Lung (tissue), 12 donors: Measurements from ENCODE around the gene NBEA. TPM values are rescaled to one million over a fixed set of nuclear protein-coding genes. Genes with fewer than 3 reads are reported as not detected.
"Not testable (repeated sequence)": the region's sequence is repeated elsewhere in the genome, so short reads cannot be mapped to it uniquely, and the experiment has no call there.

ENCODE experiments used
- ATAC-seq: fragments of 200-7000 bp; cut with Tn5 transposase; one replicate; pipeline ENCODE4 v1.9.1; 2020; ENCODE audit warnings: moderate number of reproducible peaks; ENCODE audit not compliant: insufficient read depth, low FRiP score
- DNase-seq, 3 donors: peaks; one replicate each; pipeline ENCODE4 v3.0.0-alpha.2; 2013 to 2017
- H3K27ac ChIP-seq, 2 donors: one replicate each; pipeline ENCODE4 v1.5.1; 2013; ENCODE audit warnings: mild to moderate bottlenecking in 2 of 2, moderate library complexity in 2 of 2, control low read depth in 1 of 2, inconsistent platforms in 1 of 2, low read depth in 1 of 2, low read length in 1 of 2
- H3K27me3 ChIP-seq, 3 donors: one replicate each; pipeline ENCODE4 v1.5.1; 2013; ENCODE audit warnings: low read length in 2 of 3; ENCODE audit not compliant: control insufficient read depth in 3 of 3, insufficient read depth in 3 of 3
- H3K36me3 ChIP-seq, 4 donors: one replicate each; pipeline ENCODE4 v1.5.1; 2013; ENCODE audit warnings: low read length in 4 of 4, mild to moderate bottlenecking in 1 of 4, moderate library complexity in 1 of 4; ENCODE audit not compliant: control insufficient read depth in 4 of 4, insufficient read depth in 4 of 4
- H3K4me1 ChIP-seq, 5 donors: one replicate each; pipeline ENCODE4 v1.5.1; 2013; ENCODE audit warnings: low read length in 5 of 5, mild to moderate bottlenecking in 2 of 5, moderate library complexity in 1 of 5; ENCODE audit not compliant: control insufficient read depth in 5 of 5, insufficient read depth in 5 of 5
- H3K4me3 ChIP-seq: one replicate; pipeline ENCODE4 v1.5.1; 2013; ENCODE audit warnings: mild to moderate bottlenecking, control low read depth, moderate library complexity
- H3K9ac ChIP-seq, 2 donors: one replicate each; pipeline ENCODE4 v1.5.1; 2013; ENCODE audit warnings: low read length in 2 of 2, control low read depth in 1 of 2; ENCODE audit not compliant: insufficient read depth in 1 of 2
- H3K9me3 ChIP-seq, 4 donors: one replicate each; pipeline ENCODE4 v1.5.1; 2013; ENCODE audit warnings: low read length in 3 of 4, mild to moderate bottlenecking in 1 of 4, moderate library complexity in 1 of 4; ENCODE audit not compliant: control insufficient read depth in 4 of 4, insufficient read depth in 3 of 4
- WGBS, 2 donors: extraction: QIAGEN DNeasy Blood & Tissue Kit; methylation state at CpG; one replicate each; pipeline ENCODE4 v1.1.7; 2013; 5-methylcytosine and 5-hydroxymethylcytosine counted together
- polyA plus RNA-seq, 2 donors: library from polyadenylated mRNA; stranded (reverse); fragments of 200-250 nt; gene quantifications; one replicate each; pipeline ENCODE4 v1.2.1, GENCODE V29; 2013
- total RNA-seq, 2 donors: library from RNA; depleted of rRNA in 1 of 2; stranded (reverse); fragments of >200 nt in 1 of 2; gene quantifications; one replicate each; pipeline ENCODE4 v1.2.1, GENCODE V29; 2014 to 2021
- TF ChIP-seq, protein P1 (sequence below): IDR thresholded peaks from 2 replicates; pipeline ENCODE4 v1.5.1; 2012; ENCODE audit warnings: mild to moderate bottlenecking; ENCODE audit errors: control extremely low read depth, extremely low read depth
- donor health status: control.
- donor health status: control.
- donor health status: Bipolar disorder and iron deficiency.
- donor health status: healthy.
- donor health status: DM: yes; HTN: yes; CAD: no.

Gene NBEA
- total and polyA plus RNA-seq, 4 donors, result 1.6 to 26.5 (median 5.3) TPM

GRCh38 chr13:34990399-34991214 is 48.5 kb downstream of the NBEA start:
- 97 to 100% methylated on average over 1 of the region's 1 CpG for WGBS, 2 donors
- TF ChIP-seq, protein P1, sequence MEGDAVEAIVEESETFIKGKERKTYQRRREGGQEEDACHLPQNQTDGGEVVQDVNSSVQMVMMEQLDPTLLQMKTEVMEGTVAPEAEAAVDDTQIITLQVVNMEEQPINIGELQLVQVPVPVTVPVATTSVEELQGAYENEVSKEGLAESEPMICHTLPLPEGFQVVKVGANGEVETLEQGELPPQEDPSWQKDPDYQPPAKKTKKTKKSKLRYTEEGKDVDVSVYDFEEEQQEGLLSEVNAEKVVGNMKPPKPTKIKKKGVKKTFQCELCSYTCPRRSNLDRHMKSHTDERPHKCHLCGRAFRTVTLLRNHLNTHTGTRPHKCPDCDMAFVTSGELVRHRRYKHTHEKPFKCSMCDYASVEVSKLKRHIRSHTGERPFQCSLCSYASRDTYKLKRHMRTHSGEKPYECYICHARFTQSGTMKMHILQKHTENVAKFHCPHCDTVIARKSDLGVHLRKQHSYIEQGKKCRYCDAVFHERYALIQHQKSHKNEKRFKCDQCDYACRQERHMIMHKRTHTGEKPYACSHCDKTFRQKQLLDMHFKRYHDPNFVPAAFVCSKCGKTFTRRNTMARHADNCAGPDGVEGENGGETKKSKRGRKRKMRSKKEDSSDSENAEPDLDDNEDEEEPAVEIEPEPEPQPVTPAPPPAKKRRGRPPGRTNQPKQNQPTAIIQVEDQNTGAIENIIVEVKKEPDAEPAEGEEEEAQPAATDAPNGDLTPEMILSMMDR, result no peak
- Histone ChIP-seq H3K27ac (no peak overlapping the region), H3K9ac (no peak overlapping the region), H3K4me3 (no peak overlapping the region), H3K27me3 (no peaks in the 10 kb centered on the region), H3K36me3 (no peaks in the 10 kb centered on the region), H3K4me1 (no peaks in the 10 kb centered on the region), H3K9me3 (peaks cover 0 to 16% (median 8%) of the 10 kb centered on the region in 4 donors)
- ATAC-seq (no peak), DNase-seq (no peak)

GRCh38 chr13:34993470-34993869 is 51.4 kb downstream of the NBEA start:
- peaks cover 0 to 16% (median 7%) of the 10 kb centered on the region in 4 donors for H3K9me3 ChIP-seq
- H3K27me3 ChIP-seq, result no peaks in the 10 kb centered on the region
- WGBS, 2 donors, result 57 to 69% methylated on average over 3 of the region's 3 CpGs

GRCh38 chr13:35003734-35004133 is 61.7 kb downstream of the NBEA start:
- not testable (repeated sequence) for H3K4me3 ChIP-seq, ATAC-seq, H3K27me3 ChIP-seq, H3K9me3 ChIP-seq, H3K27ac ChIP-seq, H3K36me3 ChIP-seq, H3K9ac ChIP-seq, DNase-seq, H3K4me1 ChIP-seq
- WGBS, 2 donors, result 85 to 92% methylated on average over 2 of the region's 2 CpGs

More at GRCh38 chr13:34993470-34993869, 51.4 kb downstream of the NBEA start:
- DNase-seq (no peak), ATAC-seq (no peak)
- TF ChIP-seq, protein P1, result no peak
- Histone ChIP-seq H3K4me1 (no peaks in the 10 kb centered on the region), H3K9ac (no peak overlapping the region), H3K36me3 (no peaks in the 10 kb centered on the region), H3K4me3 (no peak overlapping the region), H3K27ac (no peak overlapping the region)

GRCh38 chr13:35005051-35005450 is 63.0 kb downstream of the NBEA start:
- Histone ChIP-seq H3K36me3 (no peaks in the 10 kb centered on the region), H3K27ac (no peak overlapping the region), H3K4me1 (peaks cover 0 to 6% (median 0%) of the 10 kb centered on the region in 5 donors), H3K4me3 (no peak overlapping the region), H3K9me3 (peaks cover 0 to 2% (median 0%) of the 10 kb centered on the region in 4 donors), H3K27me3 (no peaks in the 10 kb centered on the region), H3K9ac (no peak overlapping the region)
- DNase-seq (no peak), ATAC-seq (no peak)
- WGBS, 2 donors, result 54 to 57% methylated on average over 2 of the region's 2 CpGs
- TF ChIP-seq, protein P1, result no peak
